CD4-positive, alpha-beta memory T cell (primary cell): ENCODE measurements around the gene SNORC. TPM values are rescaled to one million over a fixed set of nuclear protein-coding genes. Genes with fewer than 3 reads are reported as not detected.
A peak's percentile ranks its signal among the peaks of the same experiment; 100 is the strongest.

Experiments
- CTCF ChIA-PET: fragments of 350-600 bp; sonication (Branson Sonifier 250); formaldehyde crosslinking; loops from one replicate; lab custom pipeline; 2021; ENCODE audit warnings: inconsistent platforms; ENCODE audit not compliant: partially characterized antibody; lab: Charles Lee
- POLR2A ChIA-PET: fragments of 350-600 bp; sonication (Branson Sonifier 250); formaldehyde crosslinking; loops from one replicate; lab custom pipeline; 2021; ENCODE audit not compliant: partially characterized antibody; lab: Charles Lee
- DNase-seq, 5 donors: peaks; one replicate each; pipeline versions ENCODE4 v3.0.0 to v3.0.0-alpha.2; 2020 to 2022; ENCODE audit warnings: mixed read lengths in 1 of 5
- H3K27ac ChIP-seq: one replicate; pipeline ENCODE4 v1.7.0; 2013; ENCODE audit warnings: low read depth, low read length
- H3K27me3 ChIP-seq: 2 replicates; pipeline ENCODE4 v1.7.0; 2013; ENCODE audit warnings: mild to moderate bottlenecking, low read length, moderate library complexity; ENCODE audit not compliant: insufficient read depth
- H3K36me3 ChIP-seq: 2 replicates; pipeline ENCODE4 v1.7.0; 2013; ENCODE audit warnings: mild to moderate bottlenecking, low read length, moderate library complexity; ENCODE audit not compliant: insufficient read depth
- H3K4me1 ChIP-seq: 2 replicates; pipeline ENCODE4 v1.7.0; 2013; ENCODE audit warnings: mild to moderate bottlenecking, low read length, moderate library complexity; ENCODE audit not compliant: insufficient read depth
- H3K4me3 ChIP-seq, 2 donors: one replicate each; pipeline ENCODE4 v1.7.0; 2013; ENCODE audit warnings: low read length in 2 of 2, mild to moderate bottlenecking in 1 of 2
- H3K9me3 ChIP-seq, 2 donors: one replicate each; pipeline ENCODE4 v1.7.0; 2013; ENCODE audit warnings: low read length in 2 of 2, control low read depth in 1 of 2; ENCODE audit not compliant: control insufficient read depth in 1 of 2
- H3K27ac Mint-ChIP-seq, 7 donors: one replicate each; pipeline ENCODE4 v1.8.0; 2020 to 2021; ENCODE audit warnings: mixed read lengths in 7 of 7, mild to moderate bottlenecking in 6 of 7, inconsistent platforms in 3 of 7, moderate library complexity in 3 of 7
- H3K27me3 Mint-ChIP-seq, 2 donors: one replicate each; pipeline ENCODE4 v1.8.0; 2020 to 2021; ENCODE audit warnings: mixed read lengths in 2 of 2
- H3K36me3 Mint-ChIP-seq, 2 donors: one replicate each; pipeline ENCODE4 v1.8.0; 2020 to 2021; ENCODE audit warnings: mixed read lengths in 2 of 2, inconsistent platforms in 1 of 2, mild to moderate bottlenecking in 1 of 2
- H3K4me1 Mint-ChIP-seq, 4 donors: one replicate each; pipeline ENCODE4 v1.8.0; 2020 to 2021; ENCODE audit warnings: mixed read lengths in 4 of 4, mild to moderate bottlenecking in 1 of 4
- H3K4me3 Mint-ChIP-seq, 8 donors: one replicate each; pipeline ENCODE4 v1.8.0; 2020 to 2021; ENCODE audit warnings: mixed read lengths in 8 of 8, mild to moderate bottlenecking in 7 of 8, moderate library complexity in 6 of 8, inconsistent platforms in 3 of 8
- H3K9me3 Mint-ChIP-seq, 8 donors: one replicate each; pipeline ENCODE4 v1.8.0; 2020 to 2021; ENCODE audit warnings: mixed read lengths in 8 of 8, mild to moderate bottlenecking in 5 of 8, inconsistent platforms in 3 of 8, moderate library complexity in 1 of 8
- intact Hi-C: fragments of 100-400 bp; cut with micrococcal nuclease; formaldehyde crosslinking; loops from one replicate; pipeline ENCODE4 v1.15.1; 2023
- polyA plus RNA-seq, 2 donors: library from polyadenylated mRNA; unstranded; fragments of 300-500 nt; fragmentation: Illumina TruSeq; gene quantifications; one replicate each; pipeline ENCODE4 v1.2.3, GENCODE V29; 2021
- total RNA-seq, 2 experiments: library from RNA; stranded (reverse); gene quantifications; one replicate each; pipeline ENCODE4 v1.2.3, GENCODE V29; 2021

Gene SNORC
- total and polyA plus RNA-seq, 4 experiments from 2014 or later: 0.14 to 1.5 (median 1.4) TPM; not detected in 1

- Mint-ChIP-seq H3K4me3 (no peak overlapping the region), H3K36me3 (no peaks in the 10 kb centered on the region), H3K9me3 (peaks cover 6 to 32% (median 24%) of the 10 kb centered on the region in 8 donors), H3K4me1 (no peaks in the 10 kb centered on the region), H3K27ac (no peak overlapping the region), H3K27me3 (peaks cover 13 to 18% of the 10 kb centered on the region in 2 donors)
- DNase-seq: no peak
- intact Hi-C loops: no loop called here
- Histone ChIP-seq H3K27me3 (no peaks in the 10 kb centered on the region), H3K4me1 (no peaks in the 10 kb centered on the region), H3K9me3 (no peaks in the 10 kb centered on the region), H3K4me3 (no peak overlapping the region), H3K36me3 (no peaks in the 10 kb centered on the region), H3K27ac (no peak overlapping the region)
- ChIA-PET CTCF (no interaction called here), POLR2A (no interaction called here)
These were observed 38.6 kb downstream of the SNORC start for GRCh38 chr2:232908695-232909094.

- Mint-ChIP-seq H3K27me3 (peaks cover 15 to 28% of the 10 kb centered on the region in 2 donors), H3K4me1 (no peaks in the 10 kb centered on the region), H3K36me3 (no peaks in the 10 kb centered on the region), H3K4me3 (no peak overlapping the region), H3K9me3 (peaks cover 6 to 32% (median 24%) of the 10 kb centered on the region in 8 donors), H3K27ac (no peak overlapping the region)
- no peak overlapping the region for H3K27ac ChIP-seq
- no peaks in the 10 kb centered on the region for H3K9me3 ChIP-seq
- no peaks in the 10 kb centered on the region for H3K4me1 ChIP-seq
- no peak overlapping the region for H3K4me3 ChIP-seq
- POLR2A ChIA-PET: no interaction called here
- CTCF ChIA-PET: no interaction called here
- H3K27me3 ChIP-seq: no peaks in the 10 kb centered on the region
- H3K36me3 ChIP-seq: no peaks in the 10 kb centered on the region
- intact Hi-C loops: no loop called here
- DNase-seq: no peak
These were observed 40.3 kb downstream of the SNORC start for GRCh38 chr2:232910376-232910775.

- H3K36me3 ChIP-seq: no peaks in the 10 kb centered on the region
- H3K4me1 ChIP-seq: no peaks in the 10 kb centered on the region
- ChIA-PET CTCF (no interaction called here), POLR2A (no interaction called here)
- H3K27me3 Mint-ChIP-seq: peaks cover 18 to 34% of the 10 kb centered on the region in 2 donors
- DNase-seq: no peak
- H3K27ac ChIP-seq: no peak overlapping the region
- intact Hi-C loops: no loop called here
- H3K27ac Mint-ChIP-seq: no peak overlapping the region
- no peaks in the 10 kb centered on the region for H3K36me3 Mint-ChIP-seq
- H3K4me3 Mint-ChIP-seq: no peak overlapping the region
- peaks cover 6 to 32% (median 24%) of the 10 kb centered on the region in 8 donors for H3K9me3 Mint-ChIP-seq
- no peak overlapping the region for H3K4me3 ChIP-seq
- no peaks in the 10 kb centered on the region for H3K9me3 ChIP-seq
- no peaks in the 10 kb centered on the region for H3K4me1 Mint-ChIP-seq
- H3K27me3 ChIP-seq: no peaks in the 10 kb centered on the region
These were observed 41.7 kb downstream of the SNORC start for GRCh38 chr2:232911712-232912277.

GRCh38 chr2:232913903-232914302 lies 43.8 kb downstream of the SNORC start:
- POLR2A ChIA-PET: no interaction called here
- H3K4me3 Mint-ChIP-seq: no peak overlapping the region

GRCh38 chr2:232919141-232919540 lies 49.1 kb downstream of the SNORC start:
- Mint-ChIP-seq H3K27me3 (peaks cover 29 to 44% of the 10 kb centered on the region in 2 donors), H3K36me3 (no peaks in the 10 kb centered on the region), H3K4me3 (no peak overlapping the region), H3K4me1 (no peaks in the 10 kb centered on the region), H3K27ac (peak overlapping the region in 1 of 7 donors; percentile 19), H3K9me3 (no peaks in the 10 kb centered on the region)
- DNase-seq: no peak
- Histone ChIP-seq H3K36me3 (no peaks in the 10 kb centered on the region), H3K9me3 (no peaks in the 10 kb centered on the region), H3K27ac (no peak overlapping the region), H3K27me3 (peaks cover 4% of the 10 kb centered on the region), H3K4me3 (no peak overlapping the region), H3K4me1 (no peaks in the 10 kb centered on the region)
- ChIA-PET CTCF (no interaction called here), POLR2A (no interaction called here)
- intact Hi-C loops: no loop called here

More at GRCh38 chr2:232913903-232914302, 43.8 kb downstream of the SNORC start:
- no peaks in the 10 kb centered on the region for H3K4me1 Mint-ChIP-seq
- peak overlapping the region in 1 of 7 donors; percentile 25 for H3K27ac Mint-ChIP-seq
- Histone ChIP-seq H3K27ac (no peak overlapping the region), H3K36me3 (no peaks in the 10 kb centered on the region), H3K27me3 (no peaks in the 10 kb centered on the region), H3K4me3 (no peak overlapping the region), H3K9me3 (no peaks in the 10 kb centered on the region), H3K4me1 (no peaks in the 10 kb centered on the region)
- no peaks in the 10 kb centered on the region for H3K36me3 Mint-ChIP-seq
- H3K27me3 Mint-ChIP-seq: peaks cover 21 to 42% of the 10 kb centered on the region in 2 donors
- CTCF ChIA-PET: no interaction called here
- no peak for DNase-seq
- H3K9me3 Mint-ChIP-seq: peaks cover 6 to 32% (median 24%) of the 10 kb centered on the region in 8 donors
- intact Hi-C loops: no loop called here

GRCh38 chr2:232920055-232920454 lies 50.0 kb downstream of the SNORC start:
- H3K36me3 ChIP-seq: no peaks in the 10 kb centered on the region
- no peak overlapping the region for H3K4me3 ChIP-seq
- H3K27me3 Mint-ChIP-seq: peaks cover 36 to 49% of the 10 kb centered on the region in 2 donors
- CTCF ChIA-PET: no interaction called here
- H3K4me3 Mint-ChIP-seq: no peak overlapping the region
- H3K4me1 Mint-ChIP-seq: peaks cover 0 to 3% (median 0%) of the 10 kb centered on the region in 4 donors
- DNase-seq: no peak
- no peak overlapping the region for H3K27ac Mint-ChIP-seq
- peaks cover 4% of the 10 kb centered on the region for H3K27me3 ChIP-seq
- no peaks in the 10 kb centered on the region for H3K9me3 Mint-ChIP-seq
- POLR2A ChIA-PET: no interaction called here
- H3K4me1 ChIP-seq: no peaks in the 10 kb centered on the region
- intact Hi-C loops: no loop called here
- no peaks in the 10 kb centered on the region for H3K36me3 Mint-ChIP-seq
- H3K9me3 ChIP-seq: no peaks in the 10 kb centered on the region
- H3K27ac ChIP-seq: no peak overlapping the region

GRCh38 chr2:232920760-232921159 lies 50.7 kb downstream of the SNORC start:
- no peaks in the 10 kb centered on the region for H3K4me1 ChIP-seq
- ChIA-PET CTCF (no interaction called here), POLR2A (no interaction called here)
- Mint-ChIP-seq H3K36me3 (no peaks in the 10 kb centered on the region), H3K4me3 (no peak overlapping the region), H3K4me1 (peaks cover 0 to 5% (median 0%) of the 10 kb centered on the region in 4 donors), H3K27me3 (peaks cover 40 to 50% of the 10 kb centered on the region in 2 donors), H3K27ac (no peak overlapping the region), H3K9me3 (no peaks in the 10 kb centered on the region)
- H3K27ac ChIP-seq: no peak overlapping the region
- H3K36me3 ChIP-seq: no peaks in the 10 kb centered on the region
- H3K4me3 ChIP-seq: no peak overlapping the region
- no peak for DNase-seq
- H3K9me3 ChIP-seq: no peaks in the 10 kb centered on the region
- H3K27me3 ChIP-seq: peaks cover 4% of the 10 kb centered on the region
- intact Hi-C loops: no loop called here
